Endothelial cell of umbilical vein (primary cell): ENCODE results near the gene AQP12A.
"Not testable (repeated sequence)": the region's sequence is repeated elsewhere in the genome, so short reads cannot be mapped to it uniquely, and the experiment has no call there.

ENCODE experiments used
- CTCF ChIP-seq, 2 donors: IDR thresholded peaks; 1 replicate in 1 of 2; 2 replicates in 1 of 2; pipeline ENCODE4 v1.5.1; 2011; ENCODE audit warnings: low read length in 2 of 2, mild to moderate bottlenecking in 2 of 2, moderate library complexity in 2 of 2, control low read depth in 1 of 2, inconsistent platforms in 1 of 2, low read depth in 1 of 2; ENCODE audit not compliant: insufficient read depth in 1 of 2; ENCODE audit errors: extremely low read depth in 1 of 2
- EZH2 ChIP-seq: IDR thresholded peaks from 2 replicates; pipeline ENCODE4 v1.6.1; 2012; ENCODE audit warnings: borderline replicate concordance, low read depth, mild to moderate bottlenecking, moderate library complexity, low read length, inconsistent platforms; ENCODE audit not compliant: severe bottlenecking
- MYC ChIP-seq: IDR thresholded peaks from one replicate; pipeline ENCODE4 v1.6.1; 2011; ENCODE audit warnings: mild to moderate bottlenecking, low read depth, low read length
- POLR2A ChIP-seq: IDR thresholded peaks from 2 replicates; pipeline ENCODE4 v1.6.1; 2012; ENCODE audit warnings: low read depth, mild to moderate bottlenecking, control low read depth, low read length
- POLR2AphosphoS5 ChIP-seq: IDR thresholded peaks from 2 replicates; pipeline ENCODE4 v1.6.1; 2012; ENCODE audit warnings: low read depth, mild to moderate bottlenecking, control low read depth, low read length, moderate library complexity; ENCODE audit not compliant: insufficient read depth

- TF ChIP-seq CTCF (IDR thresholded peaks at IDR 0.05; ENCODE audit: extremely low read depth in 1 of 2, insufficient read depth in 1 of 2, low read depth in 1 of 2, low read length in 2 of 2); MYC; EZH2; POLR2AphosphoS5; POLR2A: not testable (repeated sequence)
These were observed 11.5 kb upstream of the AQP12A start for GRCh38 chr2:240680185-240680584.
